Measurements from ENCODE around the gene RNF220. TPM values are rescaled to one million over a fixed set of nuclear protein-coding genes. Genes with fewer than 3 reads are reported as not detected.

Gene RNF220
- polyA plus RNA-seq, 4 donors = 52.6 to 86.1 (median 74.9) TPM

DNA sequence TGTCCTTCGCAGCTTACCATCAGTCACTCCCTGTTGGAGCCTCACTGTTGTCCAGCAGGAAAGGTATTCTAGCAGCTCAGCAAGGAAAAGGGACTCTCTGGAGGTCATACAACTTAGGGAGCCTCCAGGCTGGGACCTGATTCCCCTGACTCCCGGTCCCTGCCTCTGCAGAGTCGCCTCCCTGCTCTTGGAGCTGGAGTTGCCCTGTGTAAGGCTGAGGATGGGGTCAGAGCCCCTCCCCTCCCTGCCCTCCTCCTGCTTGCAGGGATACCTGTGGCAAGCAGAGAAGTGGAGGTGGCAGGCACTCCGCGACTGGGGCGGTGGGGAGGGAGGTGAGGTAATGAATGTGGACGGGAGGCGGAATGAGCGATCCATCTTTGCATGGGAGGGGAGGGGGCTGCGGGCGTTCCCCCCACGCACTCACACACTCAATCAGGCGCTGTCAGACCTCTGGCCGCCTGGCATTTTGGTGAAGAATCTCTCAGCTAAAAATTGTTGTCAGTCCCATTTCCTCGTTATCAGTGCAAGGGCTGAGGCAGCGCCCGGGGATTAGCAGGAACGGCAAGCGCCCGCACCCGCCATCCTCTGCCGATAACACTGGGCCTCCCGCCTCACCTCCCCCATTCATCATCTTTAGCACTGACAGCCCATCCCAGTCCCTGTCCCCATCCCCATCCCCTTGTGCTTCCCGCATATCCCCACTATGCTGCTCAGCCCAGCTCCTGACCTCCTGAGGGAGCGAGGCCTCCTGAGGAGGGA is 204.9 kb downstream of the RNF220 start:
- Histone ChIP-seq H3K27me3 (ENCODE audit: control insufficient read depth in 3 of 3, insufficient read depth in 3 of 3, low read length in 3 of 3) (peaks cover 0 to 4% (median 0%) of the 10 kb centered on the region in 3 donors), H3K9me3 (ENCODE audit: control insufficient read depth in 2 of 2, insufficient read depth in 1 of 2, low read depth in 1 of 2, low read length in 1 of 2) (no peaks in the 10 kb centered on the region), H3K4me1 (ENCODE audit: control insufficient read depth in 3 of 3, insufficient read depth in 2 of 3, low read depth in 1 of 3, low read length in 2 of 3) (peaks cover 0 to 8% (median 0%) of the 10 kb centered on the region in 3 donors), H3K36me3 (ENCODE audit: control insufficient read depth in 3 of 3, insufficient read depth in 2 of 3, low read depth in 1 of 3, low read length in 3 of 3) (no peaks in the 10 kb centered on the region), H3K4me3 (ENCODE audit: low read depth in 1 of 3, low read length in 3 of 3) (no peak overlapping the region), H3K27ac (ENCODE audit: low read depth in 1 of 3, low read length in 2 of 3) (no peak overlapping the region)
- DNase-seq = no peak
- no peak for FAIRE-seq
- WGBS, 3 donors = 72 to 85% (median 84%) methylated on average over 25 of the region's 25 CpGs

DNA sequence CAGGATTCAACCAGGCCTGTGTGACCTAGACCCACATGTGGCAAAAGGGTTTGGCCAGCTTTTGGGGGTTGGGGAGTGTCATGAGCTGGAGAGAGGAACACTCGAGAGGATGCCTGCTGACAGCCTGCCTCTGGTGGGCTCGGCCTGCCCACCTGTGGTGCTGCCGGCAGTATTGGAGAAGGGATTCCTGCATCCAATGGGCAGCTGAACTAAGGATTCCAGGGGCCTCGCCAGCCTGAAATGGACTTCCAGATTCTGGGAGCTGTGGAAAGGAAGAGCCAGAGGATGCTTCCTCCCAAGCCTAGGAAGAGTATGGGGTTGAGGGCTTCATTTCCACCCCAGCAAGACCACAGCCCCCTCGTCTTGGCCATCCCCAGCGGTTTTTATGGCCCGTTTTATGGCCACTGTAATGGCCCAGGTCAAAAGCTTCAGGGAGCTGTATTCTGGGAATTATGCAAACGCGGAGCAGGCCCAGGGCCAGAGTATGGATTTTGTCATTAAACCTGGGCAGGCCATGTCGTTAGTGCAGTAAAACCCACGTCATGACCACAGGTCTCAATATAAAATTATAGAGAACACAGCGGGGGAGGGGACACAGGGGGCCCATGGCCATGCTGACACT is 205.6 kb downstream of the RNF220 start:
- no peak overlapping the region for H3K4me3 ChIP-seq (ENCODE audit: low read depth in 1 of 3, low read length in 3 of 3)
- H3K27ac ChIP-seq (ENCODE audit: low read depth in 1 of 3, low read length in 2 of 3) = no peak overlapping the region
- no peaks in the 10 kb centered on the region for H3K36me3 ChIP-seq (ENCODE audit: control insufficient read depth in 3 of 3, insufficient read depth in 2 of 3, low read depth in 1 of 3, low read length in 3 of 3)
- H3K27me3 ChIP-seq (ENCODE audit: control insufficient read depth in 3 of 3, insufficient read depth in 3 of 3, low read length in 3 of 3) = peaks cover 0 to 10% (median 0%) of the 10 kb centered on the region in 3 donors
- H3K9me3 ChIP-seq (ENCODE audit: control insufficient read depth in 2 of 2, insufficient read depth in 1 of 2, low read depth in 1 of 2, low read length in 1 of 2) = no peaks in the 10 kb centered on the region
- WGBS, 3 donors = 38 to 65% (median 51%) methylated on average over 11 to 12 of the region's 12 CpGs
- DNase-seq (peak in 1 of 2 donors; percentile 27), FAIRE-seq (no peak)
- peaks cover 0 to 8% (median 0%) of the 10 kb centered on the region in 3 donors for H3K4me1 ChIP-seq (ENCODE audit: control insufficient read depth in 3 of 3, insufficient read depth in 2 of 3, low read depth in 1 of 3, low read length in 2 of 3)

DNA sequence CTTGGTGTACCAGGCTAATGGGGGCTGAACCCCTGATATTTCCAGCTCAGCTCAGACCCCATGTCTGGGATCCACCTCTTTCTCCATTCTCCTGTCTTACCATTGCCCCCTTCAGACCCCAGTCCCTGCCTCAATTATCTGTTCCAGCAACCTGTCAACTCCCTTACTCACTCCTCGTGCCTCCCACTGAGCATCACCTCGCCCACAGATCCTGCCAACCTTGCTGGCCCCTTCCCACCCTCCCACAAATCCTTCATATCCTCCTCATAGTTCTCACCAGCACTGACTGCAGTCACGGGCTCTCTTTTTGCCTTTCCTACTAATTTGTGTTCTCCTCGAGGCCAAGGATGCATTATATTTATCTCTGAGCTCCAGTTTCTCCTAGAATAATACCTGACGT is 206.4 kb downstream of the RNF220 start:
- Histone ChIP-seq H3K36me3 (ENCODE audit: control insufficient read depth in 3 of 3, insufficient read depth in 2 of 3, low read depth in 1 of 3, low read length in 3 of 3) (no peaks in the 10 kb centered on the region), H3K4me1 (ENCODE audit: control insufficient read depth in 3 of 3, insufficient read depth in 2 of 3, low read depth in 1 of 3, low read length in 2 of 3) (peaks cover 0 to 8% (median 0%) of the 10 kb centered on the region in 3 donors), H3K27me3 (ENCODE audit: control insufficient read depth in 3 of 3, insufficient read depth in 3 of 3, low read length in 3 of 3) (peaks cover 0 to 17% (median 0%) of the 10 kb centered on the region in 3 donors), H3K27ac (ENCODE audit: low read depth in 1 of 3, low read length in 2 of 3) (no peak overlapping the region), H3K4me3 (ENCODE audit: low read depth in 1 of 3, low read length in 3 of 3) (no peak overlapping the region), H3K9me3 (ENCODE audit: control insufficient read depth in 2 of 2, insufficient read depth in 1 of 2, low read depth in 1 of 2, low read length in 1 of 2) (no peaks in the 10 kb centered on the region)
- 68 to 89% (median 74%) methylated on average over 5 of the region's 5 CpGs for WGBS, 3 donors
- FAIRE-seq (no peak), DNase-seq (no peak)

DNA sequence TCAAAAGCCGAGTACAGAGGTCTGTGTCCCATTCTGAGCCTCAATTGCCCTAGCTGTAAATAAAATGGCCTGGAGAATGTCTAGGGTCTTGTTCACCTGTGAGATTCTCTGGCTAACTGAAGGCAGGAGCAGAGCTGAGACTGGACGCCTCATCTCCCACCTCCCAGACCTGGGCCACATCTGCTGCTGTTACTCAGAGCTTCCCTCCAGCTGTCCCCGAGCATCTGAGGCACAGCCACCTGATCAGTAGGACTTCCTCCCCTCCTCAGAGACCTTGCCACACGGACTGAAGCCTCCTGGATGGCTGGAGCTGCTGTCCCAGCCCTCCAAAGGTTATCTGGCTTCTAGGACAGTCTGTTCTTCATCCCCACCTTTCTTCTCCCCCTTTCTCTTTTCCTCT is 206.8 kb downstream of the RNF220 start:
- DNase-seq = no peak
- FAIRE-seq = no peak
- peaks cover 0 to 12% (median 0%) of the 10 kb centered on the region in 3 donors for H3K4me1 ChIP-seq (ENCODE audit: control insufficient read depth in 3 of 3, insufficient read depth in 2 of 3, low read depth in 1 of 3, low read length in 2 of 3)
- H3K4me3 ChIP-seq (ENCODE audit: low read depth in 1 of 3, low read length in 3 of 3) = no peak overlapping the region
- 68 to 78% (median 73%) methylated on average over 4 of the region's 4 CpGs for WGBS, 3 donors
- H3K27ac ChIP-seq (ENCODE audit: low read depth in 1 of 3, low read length in 2 of 3) = no peak overlapping the region
- H3K27me3 ChIP-seq (ENCODE audit: control insufficient read depth in 3 of 3, insufficient read depth in 3 of 3, low read length in 3 of 3) = peaks cover 0 to 22% (median 0%) of the 10 kb centered on the region in 3 donors
- no peaks in the 10 kb centered on the region for H3K9me3 ChIP-seq (ENCODE audit: control insufficient read depth in 2 of 2, insufficient read depth in 1 of 2, low read depth in 1 of 2, low read length in 1 of 2)
- H3K36me3 ChIP-seq (ENCODE audit: control insufficient read depth in 3 of 3, insufficient read depth in 2 of 3, low read depth in 1 of 3, low read length in 3 of 3) = no peaks in the 10 kb centered on the region

DNA sequence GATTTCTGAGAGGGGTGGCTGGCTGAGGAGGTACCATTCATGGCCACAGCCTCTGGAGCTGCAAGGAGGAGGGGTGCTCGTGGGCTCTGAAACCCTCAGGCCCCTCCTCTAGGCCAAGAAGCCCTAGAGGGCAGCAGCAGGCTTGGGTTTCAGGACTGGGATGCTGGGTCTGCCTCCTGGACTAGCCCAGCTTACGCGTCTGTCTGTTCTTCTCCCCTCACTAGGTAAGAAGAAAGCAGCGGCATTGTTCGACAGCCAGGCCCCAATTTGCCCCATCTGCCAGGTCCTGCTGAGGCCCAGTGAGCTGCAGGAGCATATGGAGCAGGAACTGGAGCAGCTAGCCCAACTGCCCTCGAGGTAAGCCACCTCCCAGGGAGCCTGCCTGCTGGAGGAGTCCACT is 208.9 kb downstream of the RNF220 start:
- FAIRE-seq (no peak), DNase-seq (no peak)
- peaks cover 0 to 18% (median 0%) of the 10 kb centered on the region in 3 donors for H3K4me1 ChIP-seq (ENCODE audit: control insufficient read depth in 3 of 3, insufficient read depth in 2 of 3, low read depth in 1 of 3, low read length in 2 of 3)
- H3K36me3 ChIP-seq (ENCODE audit: control insufficient read depth in 3 of 3, insufficient read depth in 2 of 3, low read depth in 1 of 3, low read length in 3 of 3) = no peaks in the 10 kb centered on the region
- WGBS, 3 donors = 85 to 93% (median 86%) methylated on average over 6 of the region's 6 CpGs
- H3K27me3 ChIP-seq (ENCODE audit: control insufficient read depth in 3 of 3, insufficient read depth in 3 of 3, low read length in 3 of 3) = peaks cover 0 to 38% (median 0%) of the 10 kb centered on the region in 3 donors
- H3K27ac ChIP-seq (ENCODE audit: low read depth in 1 of 3, low read length in 2 of 3) = no peak overlapping the region
- no peak overlapping the region for H3K4me3 ChIP-seq (ENCODE audit: low read depth in 1 of 3, low read length in 3 of 3)
- H3K9me3 ChIP-seq (ENCODE audit: control insufficient read depth in 2 of 2, insufficient read depth in 1 of 2, low read depth in 1 of 2, low read length in 1 of 2) = no peaks in the 10 kb centered on the region

DNA sequence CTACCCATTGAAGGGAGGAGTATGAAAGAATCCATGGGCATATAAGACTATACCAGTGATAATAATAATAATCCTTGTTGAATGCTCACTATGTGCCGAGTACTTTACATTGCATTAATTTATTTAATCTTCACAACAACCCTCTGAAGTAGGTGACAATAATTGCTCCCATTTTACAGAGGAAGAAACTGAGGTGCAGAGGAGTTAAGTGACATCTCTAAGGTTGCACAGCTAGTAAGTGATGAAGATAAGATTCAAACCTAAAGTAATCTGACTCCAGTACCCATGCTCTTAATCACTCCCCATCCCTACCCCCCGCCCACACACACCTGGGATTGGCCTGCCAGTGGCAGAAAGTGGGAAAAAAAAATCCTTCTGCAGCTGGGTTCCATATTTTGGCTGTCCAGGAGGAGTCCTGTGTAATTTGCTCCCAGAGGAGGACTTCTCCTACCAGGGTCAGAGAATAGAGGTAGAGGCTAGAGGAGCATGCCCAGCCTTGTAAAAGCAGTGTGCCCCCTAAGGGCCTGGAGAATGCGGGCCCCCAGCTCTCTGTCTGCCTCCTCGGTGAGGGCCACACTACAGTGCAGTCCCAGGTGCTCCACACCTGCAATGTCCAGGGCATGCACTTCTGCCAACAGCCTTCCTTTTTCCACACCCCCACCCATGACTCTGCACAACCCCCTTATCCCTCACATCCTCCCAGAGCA is 211.4 kb downstream of the RNF220 start:
- no peak for FAIRE-seq
- peaks cover 0 to 40% (median 0%) of the 10 kb centered on the region in 3 donors for H3K27me3 ChIP-seq (ENCODE audit: control insufficient read depth in 3 of 3, insufficient read depth in 3 of 3, low read length in 3 of 3)
- H3K4me3 ChIP-seq (ENCODE audit: low read depth in 1 of 3, low read length in 3 of 3) = peak overlapping the region in 1 of 3 donors; percentile 7
- H3K36me3 ChIP-seq (ENCODE audit: control insufficient read depth in 3 of 3, insufficient read depth in 2 of 3, low read depth in 1 of 3, low read length in 3 of 3) = no peaks in the 10 kb centered on the region
- peaks cover 0 to 13% (median 0%) of the 10 kb centered on the region in 3 donors for H3K4me1 ChIP-seq (ENCODE audit: control insufficient read depth in 3 of 3, insufficient read depth in 2 of 3, low read depth in 1 of 3, low read length in 2 of 3)
- no peaks in the 10 kb centered on the region for H3K9me3 ChIP-seq (ENCODE audit: control insufficient read depth in 2 of 2, insufficient read depth in 1 of 2, low read depth in 1 of 2, low read length in 1 of 2)
- H3K27ac ChIP-seq (ENCODE audit: low read depth in 1 of 3, low read length in 2 of 3) = no peak overlapping the region
- no peak for DNase-seq
- WGBS, 3 donors = 52 to 74% (median 63%) methylated on average over 3 to 4 of the region's 4 CpGs

DNA sequence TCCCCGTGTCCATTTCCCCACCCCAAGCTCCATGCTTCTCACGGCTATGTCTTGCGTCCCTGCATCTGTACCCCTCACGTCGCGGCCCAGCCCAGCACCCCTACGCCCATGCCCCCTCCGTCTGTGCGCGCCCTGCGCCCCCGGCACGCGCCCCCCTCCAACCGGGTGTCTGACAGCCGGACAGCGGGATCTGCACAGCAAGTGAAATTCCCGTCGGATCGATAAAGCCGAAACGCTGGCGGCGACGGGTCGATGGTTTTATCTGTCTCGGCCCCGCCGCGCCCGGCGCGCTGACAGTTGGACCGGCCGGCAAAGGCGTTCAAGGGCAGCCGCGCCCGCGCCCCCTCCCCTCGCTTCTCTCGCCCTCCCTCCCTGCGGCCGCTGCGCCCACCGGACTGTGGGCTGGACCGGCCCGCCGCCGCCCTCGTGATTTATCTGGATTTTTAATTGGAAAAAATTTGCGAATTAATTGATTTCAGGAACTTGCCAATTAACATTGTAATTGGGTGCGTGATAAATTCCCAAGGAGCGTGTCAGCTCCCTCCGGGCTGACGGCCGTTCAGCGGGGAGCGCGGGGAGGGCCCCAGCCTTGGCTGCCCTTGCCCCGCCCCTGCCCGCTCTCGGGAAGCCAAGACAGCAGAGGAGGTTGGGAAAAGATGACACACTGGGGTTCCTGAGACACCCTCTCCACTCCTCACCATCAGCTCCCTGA is 212.1 kb downstream of the RNF220 start:
- peak; percentile 25 to 34 for DNase-seq
- FAIRE-seq = no peak
- peaks cover 0 to 40% (median 0%) of the 10 kb centered on the region in 3 donors for H3K27me3 ChIP-seq (ENCODE audit: control insufficient read depth in 3 of 3, insufficient read depth in 3 of 3, low read length in 3 of 3)

DNA sequence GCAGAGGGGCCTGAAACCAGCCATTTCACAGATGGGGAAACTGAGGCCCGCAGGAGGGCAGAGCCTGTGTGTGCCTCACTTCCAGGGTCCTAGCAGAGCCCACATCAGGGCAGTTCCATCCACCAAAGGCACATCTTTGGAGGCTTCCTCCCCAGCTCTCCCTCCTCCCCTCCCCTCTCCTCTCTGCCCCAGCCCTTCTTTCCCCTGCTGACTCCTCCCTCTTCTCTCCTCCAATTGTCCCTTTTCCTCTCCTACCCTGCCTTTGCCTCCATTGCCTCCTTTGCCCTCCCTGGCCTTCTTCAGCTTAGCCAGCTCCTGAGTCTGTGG is 212.6 kb downstream of the RNF220 start:
- Histone ChIP-seq H3K27me3 (ENCODE audit: control insufficient read depth in 3 of 3, insufficient read depth in 3 of 3, low read length in 3 of 3) (peaks cover 0 to 40% (median 0%) of the 10 kb centered on the region in 3 donors), H3K27ac (ENCODE audit: low read depth in 1 of 3, low read length in 2 of 3) (no peak overlapping the region), H3K9me3 (ENCODE audit: control insufficient read depth in 2 of 2, insufficient read depth in 1 of 2, low read depth in 1 of 2, low read length in 1 of 2) (no peaks in the 10 kb centered on the region), H3K4me3 (ENCODE audit: low read depth in 1 of 3, low read length in 3 of 3) (no peak overlapping the region), H3K36me3 (ENCODE audit: control insufficient read depth in 3 of 3, insufficient read depth in 2 of 3, low read depth in 1 of 3, low read length in 3 of 3) (no peaks in the 10 kb centered on the region), H3K4me1 (ENCODE audit: control insufficient read depth in 3 of 3, insufficient read depth in 2 of 3, low read depth in 1 of 3, low read length in 2 of 3) (peaks cover 0 to 13% (median 0%) of the 10 kb centered on the region in 3 donors)
- no peak for FAIRE-seq
- DNase-seq = no peak
- WGBS, 3 donors = 43 to 88% (median 50%) methylated on average over 1 of the region's 1 CpG

More for the DNA sequence above, 212.1 kb downstream of the RNF220 start:
- Histone ChIP-seq H3K4me3 (ENCODE audit: low read depth in 1 of 3, low read length in 3 of 3) (peak overlapping the region in 2 of 3 donors; percentile 7 to 10), H3K9me3 (ENCODE audit: control insufficient read depth in 2 of 2, insufficient read depth in 1 of 2, low read depth in 1 of 2, low read length in 1 of 2) (no peaks in the 10 kb centered on the region), H3K27ac (ENCODE audit: low read depth in 1 of 3, low read length in 2 of 3) (no peak overlapping the region), H3K36me3 (ENCODE audit: control insufficient read depth in 3 of 3, insufficient read depth in 2 of 3, low read depth in 1 of 3, low read length in 3 of 3) (no peaks in the 10 kb centered on the region), H3K4me1 (ENCODE audit: control insufficient read depth in 3 of 3, insufficient read depth in 2 of 3, low read depth in 1 of 3, low read length in 2 of 3) (peaks cover 0 to 13% (median 0%) of the 10 kb centered on the region in 3 donors)
- 28 to 37% (median 36%) methylated on average over 61 to 63 of the region's 63 CpGs for WGBS, 3 donors
